ENCODE data around the gene GPR32.
"Not testable (repeated sequence)": the region's sequence is repeated elsewhere in the genome, so short reads cannot be mapped to it uniquely, and the experiment has no call there.

The GPR32 gene

GRCh38 chr19:50747141-50747540 is 23.1 kb upstream of the GPR32 start:
- DNase-seq (ENCODE audit: low read depth in 3 of 3) = not testable (repeated sequence)

GRCh38 chr19:50749490-50749889 is 20.8 kb upstream of the GPR32 start:
- no peak for DNase-seq (ENCODE audit: low read depth in 3 of 3)

GRCh38 chr19:50750010-50750409 is 20.3 kb upstream of the GPR32 start:
- no peak for DNase-seq (ENCODE audit: low read depth in 3 of 3)

GRCh38 chr19:50753879-50754278 is 16.4 kb upstream of the GPR32 start:
- DNase-seq (ENCODE audit: low read depth in 3 of 3) = no peak

DNA sequence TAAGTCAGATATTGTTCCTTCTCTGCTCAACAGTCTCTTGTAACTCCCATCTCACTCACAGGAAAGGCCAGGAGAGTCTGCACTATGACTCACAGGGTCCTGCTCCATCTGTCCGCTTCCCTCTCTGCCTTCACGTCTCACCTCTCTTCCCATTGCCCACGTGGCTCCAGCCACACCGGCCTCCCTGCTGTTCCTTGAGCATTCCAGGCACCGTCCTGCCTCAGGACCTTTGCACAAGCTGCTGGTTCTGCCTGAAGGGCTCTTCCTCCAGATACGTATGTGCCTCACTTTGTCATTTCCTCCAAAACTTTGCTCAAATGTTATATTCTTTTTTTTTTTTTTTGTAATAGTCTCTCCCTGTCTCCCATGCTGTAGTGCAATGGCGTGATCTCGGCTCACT is 14.0 kb upstream of the GPR32 start:
- not testable (repeated sequence) for DNase-seq (ENCODE audit: low read depth in 3 of 3)

- not testable (repeated sequence) for DNase-seq (ENCODE audit: low read depth in 3 of 3)
These were observed 12.6 kb upstream of the GPR32 start for GRCh38 chr19:50757624-50758023.

- DNase-seq (ENCODE audit: low read depth in 3 of 3) = not testable (repeated sequence)
These were observed 11.2 kb upstream of the GPR32 start for GRCh38 chr19:50759076-50759475.

DNA sequence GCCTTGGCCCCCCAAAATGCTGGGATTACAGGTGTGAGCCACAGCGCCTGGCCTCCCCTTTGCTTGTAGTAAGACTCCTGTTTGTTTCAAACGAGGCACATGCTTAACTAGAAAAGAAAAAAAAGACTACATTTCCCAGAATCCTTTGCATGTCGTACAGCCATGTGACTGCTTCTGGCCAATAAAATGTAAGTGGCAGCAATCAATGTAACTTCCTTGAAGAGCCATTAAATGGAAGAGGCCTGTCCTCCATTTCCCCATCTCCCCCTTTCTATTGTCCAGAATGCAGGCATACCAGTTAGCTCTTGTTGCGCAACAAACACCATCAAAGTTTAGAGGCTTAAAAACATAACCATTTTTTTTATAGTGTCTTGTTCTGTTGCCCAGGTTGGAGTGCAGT is 10.4 kb upstream of the GPR32 start:
- DNase-seq (ENCODE audit: low read depth in 3 of 3) = no peak

GRCh38 chr19:50761501-50761900 is 8.8 kb upstream of the GPR32 start:
- not testable (repeated sequence) for DNase-seq (ENCODE audit: low read depth in 3 of 3)

DNA sequence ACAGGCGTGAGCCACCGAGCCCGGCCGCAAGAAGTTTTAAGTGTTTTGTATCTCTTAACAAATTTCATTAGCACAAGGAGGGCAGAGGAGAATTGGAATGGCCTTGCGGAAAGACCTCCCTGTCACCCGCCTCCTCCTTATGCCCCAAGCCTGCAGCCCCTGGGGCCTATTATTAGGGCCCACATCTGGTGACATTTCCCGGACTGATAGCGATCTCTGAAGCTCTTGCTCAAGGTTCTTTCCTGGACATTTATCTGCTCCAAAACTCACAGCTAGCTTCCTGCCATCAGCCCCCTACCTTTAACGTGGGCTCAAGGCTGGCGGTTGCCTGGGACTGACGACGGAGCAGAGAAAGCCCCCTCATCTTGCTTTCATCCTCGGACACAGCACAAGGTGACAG is 6.7 kb upstream of the GPR32 start:
- DNase-seq (ENCODE audit: low read depth in 3 of 3) = not testable (repeated sequence)

DNA sequence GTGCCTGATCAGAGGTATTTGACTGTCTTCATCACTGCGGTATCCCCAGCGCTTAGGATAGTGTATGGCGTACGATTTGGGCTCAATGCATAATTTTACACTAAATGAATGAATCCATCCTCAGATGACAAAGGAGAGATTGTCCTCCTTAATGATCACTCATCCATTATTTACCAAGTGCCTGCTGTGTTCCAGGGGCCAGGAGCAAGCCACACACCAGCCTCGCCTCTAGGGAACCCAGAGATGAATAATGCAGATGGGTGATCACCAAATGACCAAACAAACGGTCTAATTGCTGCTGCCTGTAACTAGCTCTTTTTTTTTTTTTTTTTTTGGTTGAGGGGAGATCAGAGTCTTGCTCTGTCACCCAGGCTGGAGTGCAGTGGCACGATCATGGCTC is 5.9 kb upstream of the GPR32 start:
- DNase-seq (ENCODE audit: low read depth in 3 of 3) = no peak

- not testable (repeated sequence) for DNase-seq (ENCODE audit: low read depth in 3 of 3)
These were observed 3.5 kb upstream of the GPR32 start for GRCh38 chr19:50766746-50767145.

DNA sequence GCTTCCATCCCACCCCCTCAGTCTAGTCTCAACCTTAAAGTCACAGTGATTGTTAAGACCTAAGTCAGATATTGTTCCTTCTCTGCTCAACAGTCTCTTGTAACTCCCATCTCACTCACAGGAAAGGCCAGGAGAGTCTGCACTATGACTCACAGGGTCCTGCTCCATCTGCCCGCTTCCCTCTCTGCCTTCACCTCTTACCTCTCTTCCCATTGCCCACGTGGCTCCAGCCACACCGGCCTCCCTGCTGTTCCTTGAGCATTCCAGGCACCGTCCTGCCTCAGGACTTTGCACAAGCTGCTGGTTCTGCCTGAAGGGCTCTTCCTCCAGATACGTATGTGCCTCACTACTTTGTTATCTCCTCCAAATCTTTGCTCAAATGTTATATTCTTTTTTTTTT is 3.0 kb upstream of the GPR32 start:
- DNase-seq (ENCODE audit: low read depth in 3 of 3) = not testable (repeated sequence)

DNA sequence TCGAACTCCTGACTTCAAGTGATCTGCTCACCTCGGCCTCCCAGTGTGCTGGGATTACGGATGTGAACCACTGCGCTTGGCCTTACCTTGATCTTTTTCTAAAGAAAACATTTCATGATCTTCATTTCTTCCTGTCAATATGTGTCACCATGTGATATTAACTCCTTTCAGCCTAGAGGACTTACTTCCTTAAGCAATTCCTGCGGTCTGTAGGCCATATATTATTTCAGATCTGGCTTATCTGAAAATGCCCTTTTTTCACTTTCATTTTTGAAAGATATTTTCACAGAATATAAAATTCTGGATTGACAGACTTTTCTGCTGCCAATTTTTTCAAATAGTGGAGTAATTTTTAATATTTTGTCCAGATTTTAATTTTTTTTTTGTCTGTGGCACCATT is 2.0 kb upstream of the GPR32 start:
- DNase-seq (ENCODE audit: low read depth in 3 of 3) = no peak

DNA sequence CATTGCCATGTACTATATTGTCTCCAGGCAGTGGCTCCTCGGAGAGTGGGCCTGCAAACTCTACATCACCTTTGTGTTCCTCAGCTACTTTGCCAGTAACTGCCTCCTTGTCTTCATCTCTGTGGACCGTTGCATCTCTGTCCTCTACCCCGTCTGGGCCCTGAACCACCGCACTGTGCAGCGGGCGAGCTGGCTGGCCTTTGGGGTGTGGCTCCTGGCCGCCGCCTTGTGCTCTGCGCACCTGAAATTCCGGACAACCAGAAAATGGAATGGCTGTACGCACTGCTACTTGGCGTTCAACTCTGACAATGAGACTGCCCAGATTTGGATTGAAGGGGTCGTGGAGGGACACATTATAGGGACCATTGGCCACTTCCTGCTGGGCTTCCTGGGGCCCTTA is 624 bp downstream of the GPR32 start:
- no peak for DNase-seq (ENCODE audit: low read depth in 3 of 3)

DNA sequence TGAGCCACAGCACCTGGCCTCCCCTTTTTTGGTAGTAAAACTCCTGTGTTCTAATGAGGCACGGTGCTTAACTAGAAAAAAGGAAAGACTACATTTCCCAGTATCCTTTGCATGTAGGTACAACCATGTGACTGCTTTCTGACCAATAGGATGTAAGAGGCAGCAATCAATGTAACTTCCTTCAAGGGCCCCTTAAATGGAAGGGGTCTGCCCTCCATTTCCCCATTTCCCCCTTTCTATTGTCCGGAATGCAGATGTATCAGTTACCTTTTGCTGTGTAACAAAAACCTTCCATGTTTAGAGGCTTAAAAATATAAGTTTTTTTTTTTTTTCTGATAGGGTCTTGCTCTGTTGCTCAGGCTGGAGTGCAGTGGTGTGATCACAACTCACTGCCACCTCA is 2.2 kb downstream of the GPR32 start:
- no peak for DNase-seq (ENCODE audit: low read depth in 3 of 3)

DNA sequence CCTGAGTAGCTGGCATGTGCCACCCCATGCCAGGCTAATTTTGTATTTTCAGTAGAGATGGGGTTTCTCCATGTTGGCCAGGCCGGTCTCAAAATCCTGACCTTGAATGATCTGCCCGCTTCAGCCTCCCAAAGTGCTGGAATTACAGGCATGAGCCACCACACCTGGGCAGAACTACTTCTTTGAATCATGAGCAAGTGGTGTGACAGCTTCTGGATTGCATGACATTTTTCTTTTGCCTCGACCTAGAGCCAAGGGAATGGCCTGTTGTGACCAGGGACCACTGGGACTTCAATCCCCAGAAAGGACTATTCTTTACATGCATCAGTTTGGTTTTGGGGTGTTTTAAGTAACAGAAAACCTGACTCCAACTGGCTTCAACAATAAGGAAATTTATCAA is 2.6 kb downstream of the GPR32 start:
- DNase-seq (ENCODE audit: low read depth in 3 of 3) = not testable (repeated sequence)

DNA sequence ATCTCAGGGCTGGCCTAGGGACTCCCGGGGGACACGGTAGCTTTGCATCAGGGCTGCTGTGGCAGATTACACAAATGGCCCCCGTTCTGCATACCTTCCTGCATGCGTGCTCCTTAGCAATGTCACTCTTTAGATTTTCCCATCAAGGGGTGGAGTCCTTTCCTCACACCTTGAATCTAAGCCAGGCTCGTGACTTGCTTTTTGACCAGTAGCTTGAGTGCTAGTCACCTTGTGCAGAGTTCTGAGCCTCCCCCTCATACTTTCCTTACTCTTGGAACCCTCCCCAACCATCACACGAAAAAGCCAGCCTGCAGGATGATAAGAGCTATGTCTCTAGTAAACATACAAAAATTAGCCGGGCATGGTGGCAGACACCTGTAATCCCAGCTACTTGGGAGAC is 3.2 kb downstream of the GPR32 start:
- not testable (repeated sequence) for DNase-seq (ENCODE audit: low read depth in 3 of 3)

DNA sequence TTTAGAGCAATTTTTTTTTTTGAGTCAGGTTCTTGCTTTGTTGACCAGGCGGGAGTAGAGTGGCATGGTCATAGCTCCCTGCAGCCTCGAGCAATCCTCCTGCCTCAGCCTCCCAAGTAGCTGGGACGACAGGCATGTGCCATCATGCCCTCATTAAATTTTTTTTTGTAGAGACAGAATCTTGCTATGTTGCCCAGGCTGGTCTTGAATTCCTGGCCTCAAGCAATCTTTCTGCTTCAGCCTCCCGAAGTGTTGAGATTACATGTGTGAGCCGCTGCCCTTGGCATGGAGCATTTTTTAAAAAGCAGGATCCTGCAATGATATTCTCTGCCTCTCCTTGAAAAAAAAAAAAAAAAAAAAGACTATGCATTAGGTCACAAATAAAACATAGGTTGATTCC is 5.9 kb downstream of the GPR32 start:
- no peak for DNase-seq (ENCODE audit: low read depth in 3 of 3)

DNA sequence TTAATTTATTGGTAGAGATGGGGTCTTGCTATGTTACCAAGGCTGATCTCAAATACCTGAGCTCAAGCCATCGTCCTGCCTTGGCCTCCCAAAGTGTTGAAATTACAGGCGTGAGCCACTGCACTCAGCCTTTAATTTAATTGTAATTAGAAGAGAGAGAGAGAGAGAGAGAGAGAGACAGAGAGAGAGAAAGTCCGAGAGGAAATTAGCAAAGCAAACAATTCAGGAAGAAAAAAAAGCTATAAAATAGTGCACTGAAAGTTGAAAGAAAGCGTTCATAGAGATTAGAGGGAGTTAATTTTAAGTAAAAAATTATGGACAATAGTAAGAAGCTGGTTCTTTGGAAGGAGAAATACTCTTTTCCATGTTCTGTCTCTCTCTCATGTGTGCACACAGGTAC is 7.0 kb downstream of the GPR32 start:
- no peak for DNase-seq (ENCODE audit: low read depth in 3 of 3)

- no peak for DNase-seq (ENCODE audit: low read depth in 3 of 3)
These were observed 7.6 kb downstream of the GPR32 start for GRCh38 chr19:50777830-50778303.

DNA sequence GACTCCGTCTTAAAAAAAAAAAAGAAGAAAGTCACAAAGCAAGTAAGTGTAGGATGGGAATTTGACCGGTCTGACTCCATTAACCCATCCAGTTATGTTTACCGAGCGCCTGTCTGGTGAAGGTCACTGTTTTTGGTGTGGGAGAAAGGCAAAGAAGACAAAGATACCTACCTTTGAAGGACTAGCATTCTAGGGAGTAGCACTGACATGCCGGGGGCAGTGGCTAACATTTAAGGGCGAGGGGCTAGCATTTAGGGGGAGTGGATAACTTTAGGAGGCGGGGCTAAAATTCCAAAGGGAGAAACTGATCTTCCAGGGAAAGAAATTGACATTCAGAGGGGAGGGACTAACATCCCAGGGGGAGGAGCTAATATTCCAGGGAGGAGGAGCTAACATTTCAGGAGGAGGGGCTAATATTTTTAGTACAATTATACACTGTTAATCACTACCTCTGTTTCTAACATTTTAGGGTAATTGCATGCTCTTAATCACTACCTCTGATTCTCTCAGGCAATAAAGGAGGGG is 8.7 kb downstream of the GPR32 start:
- no peak for DNase-seq (ENCODE audit: low read depth in 3 of 3)

GRCh38 chr19:50779504-50780457 is 9.5 kb downstream of the GPR32 start:
- DNase-seq (ENCODE audit: low read depth in 3 of 3) = no peak

Data from stimulated activated CD4-positive, alpha-beta T cell treated with anti-CD3 and anti-CD28 coated beads, TNF-alpha, amount 100 ng/mL, for 4 hours (primary cell).